HEK293 (cell line): ENCODE measurements around the gene BTC.

ENCODE experiments used
- CTCF ChIA-PET: fragments of 350-600 bp; formaldehyde crosslinking; extraction: SDS; loops from one replicate; lab custom pipeline; 2021; ENCODE audit warnings: antibody characterized with exemption; lab: Yijun Ruan, JAX
- POLR2A ChIA-PET: fragments of 300-600 bp; formaldehyde crosslinking; extraction: SDS; loops from one replicate; lab custom pipeline; 2020; ENCODE audit warnings: antibody characterized with exemption, inconsistent platforms; lab: Yijun Ruan, JAX
- H3K27ac ChIP-seq: fragments of 200-500 bp; sonication (Bioruptor generic); 2 replicates; pipeline ENCODE4 v1.5.1; 2014; ENCODE audit warnings: low read depth, low read length, control low read depth, inconsistent platforms; ENCODE audit errors: extremely low read depth
- H3K36me3 ChIP-seq, 2 experiments: fragments of 200-500 bp in 1 of 2; sonication (Bioruptor generic) in 1 of 2; 1 replicate in 1 of 2; 2 replicates in 1 of 2; pipeline ENCODE4 v1.5.1; 2014 to 2017; ENCODE audit warnings: inconsistent platforms in 2 of 2, low read length in 2 of 2; ENCODE audit not compliant: control insufficient read depth in 2 of 2, insufficient read depth in 1 of 2
- H3K4me1 ChIP-seq: fragments of 200-500 bp; sonication (Bioruptor generic); 2 replicates; pipeline ENCODE4 v1.5.1; 2014; ENCODE audit warnings: mild to moderate bottlenecking, low read length, inconsistent platforms; ENCODE audit not compliant: control insufficient read depth, insufficient read depth
- H3K4me3 ChIP-seq: 2 replicates; pipeline ENCODE4 v1.5.1; 2011; ENCODE audit warnings: low read depth, mild to moderate bottlenecking, control low read depth, low read length, moderate library complexity
- H3K9me3 ChIP-seq: fragments of 200-500 bp; sonication (Bioruptor generic); 2 replicates; pipeline ENCODE4 v1.5.1; 2014; ENCODE audit warnings: low read depth, low read length, inconsistent platforms; ENCODE audit not compliant: control insufficient read depth, insufficient read depth
- ATF2 ChIP-seq: fragments of 450-650 bp; formaldehyde crosslinking; IDR thresholded peaks from 2 replicates; pipeline ENCODE4 v1.5.1; 2016; ENCODE audit warnings: missing biosample characterization, missing genetic modification characterization, low read depth
- BCL11A ChIP-seq: fragments of 450-650 bp; formaldehyde crosslinking; IDR thresholded peaks from 2 replicates; pipeline ENCODE4 v1.5.1; 2016; ENCODE audit warnings: low read depth, missing biosample characterization, missing genetic modification characterization
- IKZF3 ChIP-seq: fragments of 450-650 bp; IDR thresholded peaks from 2 replicates; pipeline ENCODE4 v1.5.0; 2018; ENCODE audit warnings: missing biosample characterization, mild to moderate bottlenecking, missing genetic modification characterization, moderate library complexity
- MYNN ChIP-seq: fragments of 450-650 bp; formaldehyde crosslinking; IDR thresholded peaks from 2 replicates; pipeline ENCODE4 v1.5.1; 2016; ENCODE audit warnings: missing biosample characterization, missing genetic modification characterization, borderline replicate concordance
- PRDM10 ChIP-seq: fragments of 450-650 bp; formaldehyde crosslinking; IDR thresholded peaks from 2 replicates; pipeline ENCODE4 v1.5.1; 2016; ENCODE audit warnings: missing biosample characterization, missing genetic modification characterization
- PRDM4 ChIP-seq: fragments of 450-650 bp; formaldehyde crosslinking; IDR thresholded peaks from 2 replicates; pipeline ENCODE4 v1.5.1; 2017; ENCODE audit warnings: missing biosample characterization, missing genetic modification characterization
- RBAK ChIP-seq: fragments of 450-650 bp; formaldehyde crosslinking; IDR thresholded peaks from 2 replicates; pipeline ENCODE4 v1.5.1; 2016; ENCODE audit warnings: missing biosample characterization, missing genetic modification characterization
- SETDB1 ChIP-seq: IDR thresholded peaks from one replicate; pipeline ENCODE4 v1.6.1; 2017; ENCODE audit warnings: mild to moderate bottlenecking, low read length, moderate library complexity, mixed read lengths; ENCODE audit not compliant: insufficient read length
- ZBTB48 ChIP-seq: fragments of 450-650 bp; formaldehyde crosslinking; IDR thresholded peaks from 2 replicates; pipeline ENCODE4 v1.5.1; 2016; ENCODE audit warnings: missing biosample characterization, missing genetic modification characterization
- ZFP3 ChIP-seq: fragments of 450-650 bp; formaldehyde crosslinking; IDR thresholded peaks from 2 replicates; pipeline ENCODE4 v1.5.1; 2016; ENCODE audit warnings: low read depth, missing biosample characterization, missing genetic modification characterization
- ZNF133 ChIP-seq: fragments of 450-650 bp; formaldehyde crosslinking; IDR thresholded peaks from 2 replicates; pipeline ENCODE4 v1.5.1; 2016; ENCODE audit warnings: missing biosample characterization, missing genetic modification characterization
- ZNF16 ChIP-seq: fragments of 450-650 bp; formaldehyde crosslinking; IDR thresholded peaks from 2 replicates; pipeline ENCODE4 v1.5.1; 2016; ENCODE audit warnings: low read depth, missing biosample characterization, missing genetic modification characterization
- ZNF202 ChIP-seq: fragments of 450-650 bp; formaldehyde crosslinking; IDR thresholded peaks from 2 replicates; pipeline ENCODE4 v1.5.1; 2016; ENCODE audit warnings: missing biosample characterization, missing genetic modification characterization, borderline replicate concordance
- ZNF211 ChIP-seq: fragments of 450-650 bp; formaldehyde crosslinking; IDR thresholded peaks from 2 replicates; pipeline ENCODE4 v1.5.1; 2016; ENCODE audit warnings: low read depth, missing biosample characterization, missing genetic modification characterization
- ZNF223 ChIP-seq: fragments of 450-650 bp; formaldehyde crosslinking; IDR thresholded peaks from 2 replicates; pipeline ENCODE4 v1.5.1; 2016; ENCODE audit warnings: missing biosample characterization, missing genetic modification characterization
- ZNF274 ChIP-seq, 2 experiments: fragments of 200-500 bp in 1 of 2; fragments of 450-650 bp in 1 of 2; sonication (Bioruptor generic) in 1 of 2; formaldehyde crosslinking in 1 of 2; IDR thresholded peaks; 2 replicates each; pipeline versions ENCODE4 v1.5.1 to v1.6.1; 2014 to 2016; ENCODE audit warnings: borderline replicate concordance in 1 of 2, inconsistent platforms in 1 of 2, low read length in 1 of 2, missing biosample characterization in 1 of 2, missing genetic modification characterization in 1 of 2
- ZNF350 ChIP-seq: fragments of 450-650 bp; formaldehyde crosslinking; IDR thresholded peaks from 2 replicates; pipeline ENCODE4 v1.5.0; 2017; ENCODE audit warnings: missing biosample characterization, mild to moderate bottlenecking, missing genetic modification characterization
- ZNF514 ChIP-seq: fragments of 450-650 bp; formaldehyde crosslinking; IDR thresholded peaks from 2 replicates; pipeline ENCODE4 v1.5.1; 2016; ENCODE audit warnings: missing biosample characterization, missing genetic modification characterization
- ZNF530 ChIP-seq: fragments of 450-650 bp; formaldehyde crosslinking; IDR thresholded peaks from 2 replicates; pipeline ENCODE4 v1.5.1; 2016; ENCODE audit warnings: low read depth, missing biosample characterization, missing genetic modification characterization
- ZNF560 ChIP-seq: fragments of 450-650 bp; formaldehyde crosslinking; IDR thresholded peaks from 2 replicates; pipeline ENCODE4 v1.5.1; 2017; ENCODE audit warnings: missing biosample characterization, missing genetic modification characterization, borderline replicate concordance
- ZNF596 ChIP-seq: fragments of 450-650 bp; IDR thresholded peaks from 2 replicates; pipeline ENCODE4 v1.5.0; 2018; ENCODE audit warnings: missing biosample characterization, mild to moderate bottlenecking, missing genetic modification characterization, moderate library complexity
- ZNF600 ChIP-seq: fragments of 450-650 bp; formaldehyde crosslinking; IDR thresholded peaks from 2 replicates; pipeline ENCODE4 v1.5.1; 2016; ENCODE audit warnings: missing biosample characterization, missing genetic modification characterization
- ZNF658 ChIP-seq: fragments of 450-650 bp; formaldehyde crosslinking; IDR thresholded peaks from 2 replicates; pipeline ENCODE4; 2016; ENCODE audit warnings: missing biosample characterization, missing genetic modification characterization
- ZNF692 ChIP-seq: fragments of 450-650 bp; formaldehyde crosslinking; IDR thresholded peaks from 2 replicates; pipeline ENCODE4 v1.5.1; 2016; ENCODE audit warnings: missing biosample characterization, missing genetic modification characterization

Gene BTC

GRCh38 chr4:74724979-74725378 is 69.3 kb downstream of the BTC start (continued):
- TF ChIP-seq PRDM4 (tag by site-specific recombination) (no peak), ZBTB48 (tag by site-specific recombination) (no peak), ZFP3 (no peak), RBAK (tag by site-specific recombination) (no peak), ZNF202 (tag by site-specific recombination) (no peak)

GRCh38 chr4:74716436-74716765 is 77.9 kb downstream of the BTC start:
- CTCF ChIA-PET: no interaction called here

GRCh38 chr4:74715706-74716435 is 78.5 kb downstream of the BTC start:
- Histone ChIP-seq H3K4me3 (no peak overlapping the region), H3K27ac (no peak overlapping the region), H3K36me3 (no peaks in the 10 kb centered on the region), H3K9me3 (no peaks in the 10 kb centered on the region), H3K4me1 (no peaks in the 10 kb centered on the region)
- CTCF ChIA-PET: no interaction called here
- POLR2A ChIA-PET: no interaction called here
- TF ChIP-seq ZNF202 (tag by site-specific recombination): no peak
- TF ChIP-seq ZNF274 (IDR thresholded peaks at IDR 0.05; ENCODE audit: low read length): no peak
- no peak for TF ChIP-seq ZNF274 (tag by site-specific recombination; IDR thresholded peaks at IDR 0.05; ENCODE audit: borderline replicate concordance)
- TF ChIP-seq ZNF350 (tag by site-specific recombination): no peak
- TF ChIP-seq ZNF16 (tag by site-specific recombination): no peak
- no peak for TF ChIP-seq ZNF658 (tag by site-specific recombination)
- TF ChIP-seq PRDM10 (tag by site-specific recombination): no peak
- TF ChIP-seq ZNF596 (tag by site-specific recombination): no peak
- no peak for TF ChIP-seq BCL11A (tag by site-specific recombination)
- no peak for TF ChIP-seq ATF2
- no peak for TF ChIP-seq ZNF223 (tag by site-specific recombination)
- TF ChIP-seq ZNF211 (tag by site-specific recombination): no peak

More at GRCh38 chr4:74716436-74716765, 77.9 kb downstream of the BTC start:
- Histone ChIP-seq H3K9me3 (no peaks in the 10 kb centered on the region), H3K27ac (no peak overlapping the region), H3K4me1 (no peaks in the 10 kb centered on the region), H3K4me3 (no peak overlapping the region), H3K36me3 (no peaks in the 10 kb centered on the region)
- TF ChIP-seq ZNF560 (no peak), ZNF600 (tag by site-specific recombination) (no peak), IKZF3 (tag by site-specific recombination) (no peak), MYNN (tag by site-specific recombination) (no peak), SETDB1 (no peak), ZNF133 (no peak), ZNF514 (no peak), ZNF692 (tag by site-specific recombination) (no peak), ZNF530 (tag by site-specific recombination) (no peak)
- POLR2A ChIA-PET: no interaction called here
